Tibial nerve (tissue), 4 donors: ENCODE measurements around the gene AMER2. TPM values are rescaled to one million over a fixed set of nuclear protein-coding genes. Genes with fewer than 3 reads are reported as not detected.

Experiments
- DNase-seq, 2 donors: peaks; one replicate each; pipeline ENCODE4 v3.0.0-alpha.2; 2019; ENCODE audit warnings: low spot score in 2 of 2
- H3K27ac ChIP-seq, 4 donors: fragments of 200-600 bp; sonication (generic) in 3 of 4; one replicate each; pipeline ENCODE4 v1.5.1; 2017 to 2019; ENCODE audit warnings: mild to moderate bottlenecking in 1 of 4
- H3K27me3 ChIP-seq, 2 donors: fragments of 200-600 bp; sonication (generic) in 1 of 2; one replicate each; pipeline versions ENCODE4 v1.5.1 to v1.6.0; 2017 to 2019
- H3K36me3 ChIP-seq, 3 donors: fragments of 200-600 bp; sonication (generic); one replicate each; pipeline ENCODE4 v1.5.1; 2018 to 2019
- H3K4me1 ChIP-seq, 4 donors: fragments of 200-600 bp; sonication (generic) in 3 of 4; one replicate each; pipeline ENCODE4 v1.5.1; 2017 to 2019
- H3K4me3 ChIP-seq, 4 donors: fragments of 200-600 bp; sonication (generic) in 3 of 4; one replicate each; pipeline ENCODE4 v1.5.1; 2017 to 2019; ENCODE audit warnings: mild to moderate bottlenecking in 1 of 4, moderate library complexity in 1 of 4
- H3K9me3 ChIP-seq, 4 donors: fragments of 200-600 bp; sonication (generic) in 3 of 4; one replicate each; pipeline ENCODE4 v1.5.1; 2017 to 2019
- CTCF ChIP-seq, 5 experiments: fragments of 200-600 bp in 3 of 5; fragments of 450-650 bp in 2 of 5; sonication (generic) in 3 of 5; IDR thresholded peaks; one replicate each; pipeline ENCODE4 v1.5.1; 2016 to 2019; ENCODE audit warnings: antibody characterized with exemption in 5 of 5, mild to moderate bottlenecking in 3 of 5, moderate library complexity in 2 of 5
- EP300 ChIP-seq, 2 donors: sonication (generic); formaldehyde crosslinking; IDR thresholded peaks; one replicate each; pipeline ENCODE4 v1.6.1; 2017; ENCODE audit warnings: antibody characterized with exemption in 2 of 2, mild to moderate bottlenecking in 1 of 2
- POLR2A ChIP-seq, 2 donors: fragments of 450-650 bp; IDR thresholded peaks; one replicate each; pipeline ENCODE4 v1.6.1; 2017; ENCODE audit warnings: antibody characterized with exemption in 2 of 2, mild to moderate bottlenecking in 2 of 2, moderate library complexity in 2 of 2
- WGBS, 2 donors: methylation state at CpG; one replicate each; pipeline ENCODE4 v1.1.5; 2018; 5-methylcytosine and 5-hydroxymethylcytosine counted together
- total RNA-seq, 4 donors: library from RNA; depleted of rRNA; stranded (reverse); fragments of >200 nt; gene quantifications; one replicate each; pipeline ENCODE4 v1.1.0, GENCODE V29; 2016

Gene AMER2
- total RNA-seq, 4 donors from 2014 or later: 0.22 to 1.4 TPM; not detected in 2

DNA sequence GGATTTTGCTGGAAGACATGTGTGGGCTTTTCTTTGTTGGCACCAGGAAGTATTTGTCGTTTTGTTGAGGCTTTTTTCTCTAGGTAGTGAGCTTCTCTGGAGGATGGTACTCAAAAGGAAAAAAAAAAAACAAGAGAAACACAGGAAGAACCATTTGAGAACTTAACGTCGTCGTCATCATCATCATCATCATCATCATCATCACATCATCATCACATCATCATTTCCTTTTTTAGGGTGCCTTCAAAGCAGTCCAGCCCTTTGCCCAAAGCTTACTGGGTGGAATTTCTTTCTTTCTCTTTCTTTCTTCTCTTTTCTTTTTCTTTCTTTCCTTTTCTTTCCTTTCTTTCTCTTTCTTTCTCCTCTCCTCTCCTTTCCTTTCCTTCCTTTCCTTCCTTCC lies 2.2 kb upstream of the AMER2 start:
- H3K4me3 ChIP-seq: no peak overlapping the region
- TF ChIP-seq POLR2A (IDR thresholded peaks at IDR 0.05) (no peak), CTCF (IDR thresholded peaks at IDR 0.05) (no peak), EP300 (IDR thresholded peaks at IDR 0.05) (no peak)
- no peak overlapping the region for H3K27ac ChIP-seq
- no peaks in the 10 kb centered on the region for H3K9me3 ChIP-seq
- peaks cover 0 to 18% (median 3%) of the 10 kb centered on the region in 4 donors for H3K4me1 ChIP-seq
- no peaks in the 10 kb centered on the region for H3K36me3 ChIP-seq
- H3K27me3 ChIP-seq: peaks cover 0 to 61% of the 10 kb centered on the region in 2 donors
- DNase-seq: no peak
- 45 to 56% methylated on average over 4 of the region's 4 CpGs for WGBS, 2 donors

- DNase-seq: no peak
- no peak for TF ChIP-seq CTCF (IDR thresholded peaks at IDR 0.05)
- TF ChIP-seq POLR2A (IDR thresholded peaks at IDR 0.05): no peak
- TF ChIP-seq EP300 (IDR thresholded peaks at IDR 0.05): no peak
- Histone ChIP-seq H3K4me3 (no peak overlapping the region), H3K27ac (no peak overlapping the region), H3K9me3 (no peaks in the 10 kb centered on the region), H3K4me1 (peaks cover 0 to 18% (median 3%) of the 10 kb centered on the region in 4 donors), H3K36me3 (no peaks in the 10 kb centered on the region), H3K27me3 (peaks cover 0 to 68% of the 10 kb centered on the region in 2 donors)
- WGBS, 2 donors: 24 to 37% methylated on average over 4 to 6 of the region's 6 CpGs
These were observed 179 bp upstream of the AMER2 start for GRCh38 chr13:25172303-25172630.

- no peaks in the 10 kb centered on the region for H3K36me3 ChIP-seq
- H3K4me1 ChIP-seq: peaks cover 0 to 18% (median 3%) of the 10 kb centered on the region in 4 donors
- DNase-seq: no peak
- peak overlapping the region; percentile 18 to 48 (median 27) for H3K4me3 ChIP-seq
- WGBS, 2 donors: 1% methylated on average over 26 of the region's 36 CpGs; no CpG with 5 or more reads in 1 of the 2 donors
- no peaks in the 10 kb centered on the region for H3K9me3 ChIP-seq
- H3K27ac ChIP-seq: no peak overlapping the region
- H3K27me3 ChIP-seq: peaks cover 0 to 66% of the 10 kb centered on the region in 2 donors
- TF ChIP-seq EP300 (IDR thresholded peaks at IDR 0.05) (no peak), POLR2A (IDR thresholded peaks at IDR 0.05) (no peak), CTCF (IDR thresholded peaks at IDR 0.05) (no peak)
These were observed 945 bp downstream of the AMER2 start for GRCh38 chr13:25171170-25171516.

DNA sequence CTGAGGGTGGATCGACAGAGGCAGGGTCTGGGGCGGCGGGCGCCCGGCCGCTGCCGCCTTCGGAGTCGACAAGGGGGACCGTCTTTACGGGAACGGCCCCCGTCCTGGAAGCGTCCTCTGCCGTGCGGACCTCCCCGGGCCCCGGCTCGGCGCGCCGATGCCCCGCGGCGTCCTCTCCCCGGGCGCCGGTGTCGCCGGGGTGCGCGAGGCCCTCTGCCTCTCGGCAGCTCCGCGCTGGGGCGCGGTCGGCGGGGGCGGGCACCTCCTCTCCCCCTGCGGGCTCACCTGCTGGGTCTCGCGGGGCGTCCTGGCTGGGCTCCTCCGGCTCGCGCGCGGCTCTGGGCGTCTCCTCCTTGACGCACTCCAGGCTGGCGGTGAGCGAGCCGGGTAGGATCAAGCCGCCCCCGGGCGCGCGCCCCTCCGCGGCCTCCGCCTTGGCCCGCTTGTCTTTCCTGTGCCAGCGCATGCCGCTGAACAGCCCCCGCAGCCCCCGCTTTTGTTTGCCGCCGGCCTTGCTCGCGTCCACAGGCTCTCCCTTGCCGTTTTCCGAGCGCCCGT lies 1.5 kb downstream of the AMER2 start:
- peaks cover 0 to 61% of the 10 kb centered on the region in 2 donors for H3K27me3 ChIP-seq
- WGBS, 2 donors: 2 to 9% methylated on average over 11 to 41 of the region's 75 CpGs
- no peak for DNase-seq
- TF ChIP-seq EP300 (IDR thresholded peaks at IDR 0.05) (no peak), POLR2A (IDR thresholded peaks at IDR 0.05) (no peak), CTCF (IDR thresholded peaks at IDR 0.05) (no peak)
- H3K4me1 ChIP-seq: peaks cover 0 to 18% (median 3%) of the 10 kb centered on the region in 4 donors
- no peak overlapping the region for H3K27ac ChIP-seq
- H3K36me3 ChIP-seq: no peaks in the 10 kb centered on the region
- peak overlapping the region in 1 of 4 donors; percentile 48 for H3K4me3 ChIP-seq
- H3K9me3 ChIP-seq: no peaks in the 10 kb centered on the region

DNA sequence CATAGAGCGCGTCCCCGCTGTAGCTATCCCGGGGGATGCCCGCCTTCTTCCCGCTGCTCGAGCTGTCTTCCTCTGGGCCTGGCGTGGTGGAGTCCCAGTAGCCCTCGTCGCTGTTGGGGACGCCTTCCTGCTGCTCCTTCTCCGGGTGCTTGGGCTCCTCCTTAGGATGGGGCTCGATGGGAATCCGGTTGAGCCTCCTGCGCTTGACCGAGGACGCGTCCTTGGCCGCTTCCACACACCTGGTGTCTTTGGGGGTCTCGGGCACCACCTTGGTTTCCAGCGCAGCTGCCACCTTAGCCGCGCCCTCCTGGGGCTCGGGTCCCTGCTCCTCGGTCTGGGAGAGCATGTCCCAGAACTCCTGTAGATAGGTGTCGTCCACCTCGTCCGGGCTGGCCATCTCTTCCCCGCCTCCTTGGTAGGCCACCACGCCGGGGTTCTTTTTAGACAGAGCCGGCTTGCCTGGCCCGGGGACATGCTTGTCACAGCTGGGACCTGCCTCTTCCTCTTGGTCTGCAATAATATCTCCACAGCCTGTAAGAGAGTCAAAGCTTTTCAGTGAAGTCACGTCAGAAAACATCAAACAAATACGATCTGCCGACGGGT lies 2.0 kb downstream of the AMER2 start:
- H3K27ac ChIP-seq: no peak overlapping the region
- H3K4me3 ChIP-seq: peak overlapping the region in 1 of 4 donors; percentile 48
- DNase-seq: no peak

More for the DNA sequence above, 2.0 kb downstream of the AMER2 start:
- 82 to 85% methylated on average over 37 of the region's 37 CpGs for WGBS, 2 donors
- Histone ChIP-seq H3K27me3 (peaks cover 0 to 55% of the 10 kb centered on the region in 2 donors), H3K4me1 (peaks cover 0 to 18% (median 3%) of the 10 kb centered on the region in 4 donors), H3K36me3 (no peaks in the 10 kb centered on the region), H3K9me3 (no peaks in the 10 kb centered on the region)
- TF ChIP-seq EP300 (IDR thresholded peaks at IDR 0.05) (no peak), CTCF (IDR thresholded peaks at IDR 0.05) (no peak), POLR2A (IDR thresholded peaks at IDR 0.05) (no peak)
